CD1c-positive myeloid dendritic cell (primary cell): ENCODE data around the gene CBX8.

Experiments used
- DNase-seq: peaks from one replicate; pipeline ENCODE4 v3.0.0-alpha.2; 2016; ENCODE audit errors: extremely low spot score

The CBX8 gene

GRCh38 chr17:79835470-79835899, 38.6 kb upstream of the CBX8 start:
- DNase-seq: no peak

GRCh38 chr17:79834565-79835469, 37.9 kb upstream of the CBX8 start:
- DNase-seq: no peak

DNA sequence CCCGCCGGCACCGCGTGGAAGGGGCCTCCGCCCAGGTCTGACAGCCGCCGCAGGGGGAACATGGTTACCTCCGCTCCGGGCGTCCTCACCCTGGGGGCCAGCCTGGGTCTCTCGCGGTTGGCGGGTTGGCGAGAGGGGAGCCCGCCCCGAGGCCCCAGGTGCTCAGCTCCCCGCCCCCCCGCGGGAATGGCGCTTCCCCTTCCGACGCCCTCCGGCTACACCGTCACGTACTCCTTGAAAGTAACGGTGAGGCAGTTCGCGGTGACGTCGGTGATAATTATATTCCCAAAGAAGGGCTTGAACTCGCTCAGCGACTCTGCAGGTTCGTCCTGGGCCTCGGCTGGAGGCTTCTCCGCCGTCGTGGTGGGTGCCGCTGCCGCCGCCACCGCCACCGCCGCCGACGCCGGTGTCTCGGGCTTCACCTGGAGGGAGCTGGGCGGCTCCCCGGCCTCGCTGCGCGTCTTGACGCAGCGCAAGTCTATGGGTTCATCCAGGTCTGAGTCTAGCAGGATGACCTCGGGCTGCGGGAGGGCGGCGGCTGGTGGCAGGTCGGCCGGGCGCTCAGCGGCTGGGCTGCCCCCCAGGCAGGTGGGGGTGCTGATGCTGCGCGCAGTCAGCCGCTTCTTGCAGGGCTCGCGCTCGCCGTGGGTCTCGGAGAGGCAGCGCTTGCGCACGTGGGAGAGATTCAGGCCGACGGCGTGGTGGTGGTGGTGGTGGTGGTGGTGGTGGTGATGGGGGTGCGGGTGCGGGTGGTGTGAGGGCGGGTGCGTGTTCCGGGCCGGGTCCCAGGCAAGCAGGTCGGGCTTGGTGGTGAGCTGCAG, 37.1 kb upstream of the CBX8 start:
- DNase-seq: no peak

- no peak for DNase-seq
Observed at GRCh38 chr17:79833110-79833450, 36.2 kb upstream of the CBX8 start.

GRCh38 chr17:79832218-79833109, 35.6 kb upstream of the CBX8 start:
- DNase-seq: peak; percentile 41

DNA sequence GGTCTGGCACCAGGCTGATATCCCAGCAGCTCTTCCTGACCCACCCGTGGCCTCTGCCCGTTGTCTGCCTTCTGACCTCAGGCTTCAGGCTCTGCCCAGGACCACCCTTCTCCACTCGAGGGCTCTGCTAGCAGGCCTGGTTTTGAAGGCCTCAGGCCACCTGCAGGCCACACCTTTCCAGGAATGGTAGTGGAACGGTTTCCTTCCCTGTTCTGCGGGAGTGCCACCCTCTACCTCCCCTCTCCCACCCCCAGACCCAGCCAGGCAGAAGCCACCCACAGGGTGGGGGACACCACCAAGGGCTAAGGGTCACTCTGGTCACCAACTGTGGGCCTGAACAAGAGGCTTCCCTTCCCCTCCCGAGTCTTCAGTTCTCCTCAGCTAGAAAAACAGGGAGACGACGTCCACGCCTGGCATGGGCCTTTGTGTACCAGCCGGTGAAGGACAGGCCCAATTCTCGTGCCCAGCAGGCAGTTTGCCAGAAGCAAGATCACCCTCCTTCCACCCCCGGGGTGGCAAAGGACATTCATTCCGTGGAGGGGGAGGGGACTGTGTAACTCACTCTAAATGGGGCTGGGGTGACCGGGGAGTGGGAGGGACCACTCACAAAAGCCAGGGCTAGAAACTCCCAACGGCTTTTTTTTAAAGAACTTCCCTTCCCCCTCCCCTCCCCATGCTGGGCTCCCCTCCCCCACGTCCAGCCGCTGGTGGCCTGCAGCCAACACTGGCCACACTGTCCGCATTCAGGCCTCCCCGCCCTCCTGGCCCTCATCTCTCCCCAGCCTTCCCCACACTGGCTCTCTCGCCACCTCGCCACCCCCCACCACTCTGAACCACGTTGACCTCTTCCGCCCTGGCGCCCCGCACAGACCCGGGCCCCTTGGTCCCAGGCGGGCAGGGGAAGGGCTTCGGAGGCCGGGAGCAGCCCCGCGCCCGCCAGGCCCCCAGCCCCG, 34.7 kb upstream of the CBX8 start:
- no peak for DNase-seq

GRCh38 chr17:79830763-79831264, 33.9 kb upstream of the CBX8 start:
- no peak for DNase-seq

DNA sequence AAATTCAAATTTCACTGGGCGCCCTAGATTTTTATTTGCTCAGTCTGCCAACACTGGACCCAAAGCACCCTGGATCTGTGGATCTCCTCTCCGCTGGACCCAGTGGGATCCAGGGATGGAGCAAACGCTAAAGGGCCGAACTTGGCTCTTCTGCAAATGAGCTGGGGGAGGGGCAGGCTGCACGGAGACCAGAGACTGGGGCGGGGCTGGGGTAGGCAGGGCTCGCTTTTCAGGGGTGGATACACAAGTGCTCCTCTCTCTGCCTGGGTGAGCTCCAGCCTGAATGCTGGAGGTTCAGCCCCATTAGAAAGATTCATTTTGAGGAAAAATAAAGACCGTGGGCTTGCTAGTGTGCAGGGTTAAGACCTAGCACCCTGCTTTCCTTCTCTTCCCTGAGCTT, 33.4 kb upstream of the CBX8 start:
- no peak for DNase-seq

DNA sequence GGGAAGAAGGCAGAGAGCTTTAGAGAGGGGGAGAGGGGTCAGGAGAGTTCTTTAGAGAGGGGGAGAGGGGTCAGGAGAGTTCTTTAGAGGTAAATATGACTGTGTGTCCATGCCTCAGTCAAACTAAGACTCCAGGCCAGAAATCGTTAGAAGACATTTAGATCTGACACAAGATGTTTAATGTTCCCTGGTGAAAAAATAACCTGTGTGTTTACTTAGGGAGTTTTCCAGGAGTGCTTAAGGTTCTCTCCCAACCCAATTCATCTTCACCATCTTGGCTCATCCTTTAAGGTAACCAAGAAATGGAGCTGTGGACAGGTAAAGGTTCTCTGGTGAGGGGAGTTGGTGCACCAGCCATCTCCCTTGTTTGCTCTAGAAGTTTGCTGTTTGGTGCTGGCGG, 32.6 kb upstream of the CBX8 start:
- DNase-seq: no peak

DNA sequence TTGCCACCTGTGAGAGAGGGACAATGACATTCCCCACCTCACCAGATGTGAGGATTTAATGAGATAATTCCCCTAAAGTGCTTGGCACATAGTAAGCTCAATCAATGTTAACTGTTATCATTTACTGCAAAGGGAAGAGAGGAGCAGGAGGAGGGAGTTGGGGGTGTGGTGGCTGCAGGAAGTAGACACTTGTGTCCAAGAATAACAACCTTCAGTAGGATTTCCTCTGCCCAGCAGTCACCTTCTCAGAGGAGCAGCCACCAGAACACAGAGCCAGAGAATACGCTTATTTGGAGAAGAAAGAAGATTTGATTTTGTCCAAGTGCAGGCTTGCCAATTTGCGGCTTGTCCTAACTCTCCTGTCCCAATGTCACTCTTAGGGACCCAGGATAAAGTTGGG, 32.1 kb upstream of the CBX8 start:
- no peak for DNase-seq

DNA sequence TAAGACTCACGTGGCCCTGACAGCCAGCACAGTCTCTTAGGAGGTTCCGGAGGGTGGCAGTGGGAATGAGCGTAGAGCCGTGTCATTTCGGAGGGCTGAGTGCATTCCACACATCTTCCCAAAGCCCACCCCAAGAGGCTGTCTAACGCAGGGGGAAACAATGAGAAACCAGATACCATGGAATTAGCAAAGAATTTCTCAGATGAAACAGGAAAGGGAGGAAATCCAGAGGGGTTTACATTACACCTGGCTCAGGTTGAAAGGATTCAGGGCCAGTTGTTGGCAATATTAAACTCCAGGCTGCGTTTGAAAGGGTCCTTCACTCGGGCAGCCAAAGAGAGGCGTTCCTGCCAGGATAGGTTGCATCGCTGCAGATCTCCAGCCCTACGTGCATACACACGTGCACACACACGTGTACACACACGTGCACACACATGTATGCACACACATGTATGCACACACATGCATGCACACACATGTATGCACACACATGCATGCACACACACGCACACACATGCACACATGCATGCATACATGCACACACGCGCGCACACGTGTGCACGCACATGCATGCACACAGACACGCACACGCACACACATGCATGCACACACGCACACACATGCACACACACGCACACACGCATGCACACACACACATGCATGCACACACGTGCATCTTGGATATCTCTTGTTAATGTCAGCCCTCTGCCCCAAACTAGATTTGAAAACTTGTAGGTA, 30.1 kb upstream of the CBX8 start:
- no peak for DNase-seq

- peak; percentile 77 for DNase-seq
Observed at GRCh38 chr17:79826204-79826680, 29.4 kb upstream of the CBX8 start.

GRCh38 chr17:79825580-79825921, 28.7 kb upstream of the CBX8 start:
- no peak for DNase-seq

- DNase-seq: no peak
Observed at GRCh38 chr17:79824893-79825579, 28.2 kb upstream of the CBX8 start.

DNA sequence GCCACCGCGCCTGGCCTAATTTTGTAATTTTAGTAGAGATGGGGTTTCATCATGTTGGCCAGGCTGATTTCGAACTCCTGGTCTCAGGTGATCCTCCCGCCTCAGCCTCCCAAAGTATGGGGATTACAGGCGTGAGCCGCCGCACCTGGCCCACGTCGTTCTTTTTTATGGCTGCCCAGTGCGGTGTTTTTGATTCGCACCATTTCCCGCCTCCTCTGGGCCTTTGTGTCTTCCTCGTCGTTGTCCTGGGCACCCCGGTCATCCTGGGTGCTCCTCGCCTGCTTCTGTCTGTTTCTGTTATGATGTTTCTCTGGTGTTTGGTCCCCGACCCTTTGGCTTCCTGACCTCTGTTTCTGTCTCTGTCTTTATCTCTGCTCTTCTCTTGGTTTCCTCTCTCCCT, 27.4 kb upstream of the CBX8 start:
- DNase-seq: no peak

- DNase-seq: no peak
Observed at GRCh38 chr17:79822583-79823124, 25.8 kb upstream of the CBX8 start.

DNA sequence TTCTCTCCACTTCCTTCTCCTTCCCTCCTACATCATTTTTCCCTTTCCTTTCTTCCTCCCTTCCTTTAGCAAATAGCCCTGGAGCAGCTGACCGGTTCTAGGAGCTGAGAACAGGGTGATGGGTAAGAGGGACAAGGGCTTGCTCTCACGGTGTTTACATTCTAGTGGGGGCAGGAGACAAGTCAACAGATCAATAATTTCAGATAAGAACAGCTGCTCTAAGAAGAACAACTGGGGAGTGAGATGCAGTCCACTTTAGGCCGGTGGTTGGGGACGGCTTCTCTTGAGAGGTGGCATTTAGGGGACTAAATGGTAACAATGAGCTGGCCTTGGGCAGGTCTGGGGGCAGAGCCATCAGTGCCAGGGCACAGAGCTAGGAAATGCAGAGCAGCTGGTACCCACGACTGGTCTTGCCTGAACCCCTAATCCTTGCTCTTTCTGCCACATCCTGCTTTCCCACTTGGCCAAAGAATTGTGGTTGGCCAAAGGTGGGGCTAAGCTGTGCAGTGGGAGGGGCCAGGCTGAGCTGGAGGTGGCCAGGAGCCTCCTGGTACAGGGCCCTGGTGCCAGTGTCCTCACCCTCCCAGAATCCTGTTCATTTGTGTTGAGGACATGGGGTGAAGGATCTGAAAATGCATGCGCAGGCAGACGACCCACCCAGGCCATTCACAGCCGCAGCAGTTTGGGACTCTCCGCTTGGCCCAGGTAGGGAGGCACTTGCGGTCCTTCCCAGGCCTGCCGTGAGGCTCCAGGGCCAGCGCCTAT, 24.6 kb upstream of the CBX8 start:
- DNase-seq: no peak

GRCh38 chr17:79820959-79821330, 24.1 kb upstream of the CBX8 start:
- no peak for DNase-seq
